Left lung (tissue), 10 donors: ENCODE measurements around the gene MMP2. TPM values are rescaled to one million over a fixed set of nuclear protein-coding genes. Genes with fewer than 3 reads are reported as not detected.

Experiments
- ATAC-seq: fragments of 200-7000 bp; cut with Tn5 transposase; one replicate; pipeline ENCODE4 v1.9.1; 2020; ENCODE audit warnings: moderate library complexity
- DNase-seq, 4 donors: peaks; one replicate each; pipeline ENCODE4 v3.0.0-alpha.2; 2013 to 2020
- H3K27ac ChIP-seq, 2 donors: fragments of 200-600 bp; sonication (generic) in 1 of 2; one replicate each; pipeline versions ENCODE4 v1.5.0 to v1.8.0; 2020 to 2021
- H3K27me3 ChIP-seq, 2 donors: fragments of 200-600 bp; sonication (generic) in 1 of 2; one replicate each; pipeline versions ENCODE4 v1.5.0 to v1.8.0; 2020 to 2021
- H3K36me3 ChIP-seq, 2 donors: fragments of 200-600 bp; sonication (generic) in 1 of 2; one replicate each; pipeline versions ENCODE4 v1.5.0 to v1.8.0; 2020 to 2021
- H3K4me1 ChIP-seq, 2 donors: fragments of 200-600 bp; one replicate each; pipeline ENCODE4 v1.8.0; 2021
- H3K4me3 ChIP-seq, 2 donors: fragments of 200-600 bp; sonication (generic) in 1 of 2; one replicate each; pipeline versions ENCODE4 v1.5.0 to v1.8.0; 2020 to 2021; ENCODE audit warnings: mild to moderate bottlenecking in 1 of 2
- H3K9me3 ChIP-seq, 2 donors: fragments of 200-600 bp; sonication (generic) in 1 of 2; one replicate each; pipeline versions ENCODE4 v1.5.0 to v1.8.0; 2020 to 2021
- intact Hi-C, 2 donors: fragments of 100-400 bp; cut with DNase I; formaldehyde crosslinking; loops; one replicate each; pipeline versions ENCODE4 v1.11.2 to v1.14.2; 2022
- polyA plus RNA-seq, 6 donors: library from polyadenylated mRNA; unstranded; fragments of 120-200 nt; gene quantifications; one replicate each; pipeline ENCODE4 v1.2.1, GENCODE V29; 2013; ENCODE audit not compliant: insufficient read length in 6 of 6
- total RNA-seq, 2 donors: library from RNA; stranded (reverse); fragmentation: NEBNext Ultra II Directional; extraction: Animal tissue kit (Norgen Biotek cat#: 25700); gene quantifications; one replicate each; pipeline ENCODE4 v1.2.1, GENCODE V29; 2021
- TF ChIP-seq, protein P1 (sequence below), 2 donors: fragments of 200-600 bp; sonication (generic) in 1 of 2; IDR thresholded peaks; one replicate each; pipeline versions ENCODE4 v1.5.0 to v1.8.0; 2021; ENCODE audit warnings: antibody characterized with exemption in 2 of 2
- donor health status: DM: no; HTN: yes; CAD: no.
- donor health status: DM: no; HTN: no; CAD: no.

MMP2 gene
- total and polyA plus RNA-seq, 8 donors = 300 to 677 (median 603) TPM

DNA sequence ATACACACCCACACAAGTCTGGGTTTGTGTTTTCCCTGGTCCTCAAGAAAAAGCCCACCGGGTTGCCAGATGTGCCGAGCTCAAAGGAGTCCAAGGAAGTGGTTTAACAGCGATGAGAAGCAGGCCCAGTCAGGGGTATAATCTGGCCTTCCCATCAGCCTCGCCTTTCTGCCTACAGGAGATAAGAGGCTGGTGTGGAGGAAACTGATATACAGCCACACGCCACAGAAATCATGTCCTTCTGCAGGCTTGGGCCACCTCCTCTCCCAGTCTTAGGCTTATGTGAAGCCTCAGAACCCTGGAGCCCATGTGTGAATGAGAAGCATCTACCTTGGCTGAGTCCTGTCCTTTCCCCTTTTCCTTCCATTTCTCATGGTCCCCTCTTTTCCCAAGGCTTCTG, 43.6 kb upstream of the MMP2 start:
- Histone ChIP-seq H3K36me3 (no peaks in the 10 kb centered on the region), H3K27ac (no peak overlapping the region), H3K4me3 (no peak overlapping the region), H3K4me1 (peaks cover 0 to 32% of the 10 kb centered on the region in 2 donors), H3K9me3 (no peaks in the 10 kb centered on the region), H3K27me3 (no peaks in the 10 kb centered on the region)
- TF ChIP-seq, protein P1, sequence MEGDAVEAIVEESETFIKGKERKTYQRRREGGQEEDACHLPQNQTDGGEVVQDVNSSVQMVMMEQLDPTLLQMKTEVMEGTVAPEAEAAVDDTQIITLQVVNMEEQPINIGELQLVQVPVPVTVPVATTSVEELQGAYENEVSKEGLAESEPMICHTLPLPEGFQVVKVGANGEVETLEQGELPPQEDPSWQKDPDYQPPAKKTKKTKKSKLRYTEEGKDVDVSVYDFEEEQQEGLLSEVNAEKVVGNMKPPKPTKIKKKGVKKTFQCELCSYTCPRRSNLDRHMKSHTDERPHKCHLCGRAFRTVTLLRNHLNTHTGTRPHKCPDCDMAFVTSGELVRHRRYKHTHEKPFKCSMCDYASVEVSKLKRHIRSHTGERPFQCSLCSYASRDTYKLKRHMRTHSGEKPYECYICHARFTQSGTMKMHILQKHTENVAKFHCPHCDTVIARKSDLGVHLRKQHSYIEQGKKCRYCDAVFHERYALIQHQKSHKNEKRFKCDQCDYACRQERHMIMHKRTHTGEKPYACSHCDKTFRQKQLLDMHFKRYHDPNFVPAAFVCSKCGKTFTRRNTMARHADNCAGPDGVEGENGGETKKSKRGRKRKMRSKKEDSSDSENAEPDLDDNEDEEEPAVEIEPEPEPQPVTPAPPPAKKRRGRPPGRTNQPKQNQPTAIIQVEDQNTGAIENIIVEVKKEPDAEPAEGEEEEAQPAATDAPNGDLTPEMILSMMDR (IDR thresholded peaks at IDR 0.05) = no peak
- DNase-seq (no peak), ATAC-seq (no peak)
- intact Hi-C loops = no loop called here

DNA sequence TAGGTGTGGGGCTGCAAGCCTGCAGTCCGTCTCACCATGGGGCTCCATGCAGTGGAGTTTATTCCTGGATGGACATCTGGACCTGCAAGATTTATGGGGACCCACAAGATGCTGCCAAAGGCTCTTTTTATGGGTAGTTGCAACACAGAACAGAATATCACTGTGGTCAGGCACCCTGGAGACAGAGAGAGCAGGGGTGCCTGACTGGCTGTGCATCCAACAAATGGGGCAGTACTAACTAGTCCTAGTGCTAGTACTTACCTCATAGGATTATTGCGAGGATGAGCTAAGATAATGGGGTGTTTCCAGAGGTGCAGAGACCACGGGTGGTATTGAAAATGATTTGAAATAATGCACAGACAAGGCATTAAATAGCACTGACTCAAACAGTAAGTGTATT, 42.4 kb upstream of the MMP2 start:
- no peaks in the 10 kb centered on the region for H3K9me3 ChIP-seq
- H3K36me3 ChIP-seq = no peaks in the 10 kb centered on the region
- intact Hi-C loops = no loop called here
- no peaks in the 10 kb centered on the region for H3K27me3 ChIP-seq
- ATAC-seq = no peak
- DNase-seq = no peak
- peaks cover 0 to 32% of the 10 kb centered on the region in 2 donors for H3K4me1 ChIP-seq
- TF ChIP-seq, protein P1 (IDR thresholded peaks at IDR 0.05) = no peak
- no peak overlapping the region for H3K4me3 ChIP-seq
- H3K27ac ChIP-seq = no peak overlapping the region

DNA sequence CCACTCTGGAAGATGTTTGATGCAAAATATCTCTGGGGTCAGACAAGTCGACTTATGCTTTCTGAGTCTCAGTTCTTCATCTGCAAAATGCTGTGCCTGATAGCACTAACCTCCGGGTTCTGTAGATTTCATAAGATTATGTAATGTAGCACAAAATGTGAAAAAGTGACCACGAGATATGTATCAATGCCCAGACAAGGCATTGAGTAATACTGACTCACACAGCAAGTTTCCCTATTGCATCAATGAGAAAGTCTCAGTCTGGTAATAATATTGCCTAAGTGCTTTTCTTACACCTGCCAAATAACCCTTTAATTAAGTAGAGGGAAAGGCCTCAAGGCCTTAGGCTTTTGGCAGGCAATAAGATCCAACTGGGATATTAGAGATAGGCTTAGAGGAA, 41.4 kb upstream of the MMP2 start:
- no peak overlapping the region for H3K4me3 ChIP-seq
- TF ChIP-seq, protein P1 (IDR thresholded peaks at IDR 0.05) = no peak
- no peaks in the 10 kb centered on the region for H3K9me3 ChIP-seq
- H3K27me3 ChIP-seq = no peaks in the 10 kb centered on the region
- peak overlapping the region in 1 of 2 donors; percentile 58 for H3K27ac ChIP-seq
- intact Hi-C loops = no loop called here
- DNase-seq = no peak
- H3K4me1 ChIP-seq = peaks cover 0 to 32% of the 10 kb centered on the region in 2 donors
- H3K36me3 ChIP-seq = no peaks in the 10 kb centered on the region
- ATAC-seq = peak; percentile 72

DNA sequence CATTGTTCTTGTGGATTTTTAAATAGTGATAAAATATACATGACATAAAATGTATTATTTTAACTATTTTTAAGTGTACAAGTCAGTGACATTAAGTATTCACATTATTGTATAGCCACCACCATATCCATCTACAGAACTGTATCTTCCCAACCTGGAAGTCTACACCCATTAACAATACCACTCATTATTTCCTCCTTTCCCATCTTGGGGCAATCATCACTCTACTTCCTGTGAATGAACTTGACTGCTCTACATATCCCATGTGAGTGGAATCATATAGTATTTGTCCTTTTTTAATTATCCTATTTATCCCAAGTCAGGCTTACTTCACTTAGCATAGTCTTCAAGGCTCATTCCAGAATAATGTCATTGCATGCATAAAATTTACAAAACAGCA, 40.7 kb upstream of the MMP2 start:
- ATAC-seq = no peak
- H3K27me3 ChIP-seq = no peaks in the 10 kb centered on the region
- TF ChIP-seq, protein P1 (IDR thresholded peaks at IDR 0.05) = no peak
- H3K4me1 ChIP-seq = peaks cover 0 to 32% of the 10 kb centered on the region in 2 donors
- H3K9me3 ChIP-seq = no peaks in the 10 kb centered on the region
- no peak for DNase-seq
- no peak overlapping the region for H3K4me3 ChIP-seq
- no peaks in the 10 kb centered on the region for H3K36me3 ChIP-seq
- intact Hi-C loops = no loop called here
- H3K27ac ChIP-seq = peak overlapping the region in 1 of 2 donors; percentile 58

DNA sequence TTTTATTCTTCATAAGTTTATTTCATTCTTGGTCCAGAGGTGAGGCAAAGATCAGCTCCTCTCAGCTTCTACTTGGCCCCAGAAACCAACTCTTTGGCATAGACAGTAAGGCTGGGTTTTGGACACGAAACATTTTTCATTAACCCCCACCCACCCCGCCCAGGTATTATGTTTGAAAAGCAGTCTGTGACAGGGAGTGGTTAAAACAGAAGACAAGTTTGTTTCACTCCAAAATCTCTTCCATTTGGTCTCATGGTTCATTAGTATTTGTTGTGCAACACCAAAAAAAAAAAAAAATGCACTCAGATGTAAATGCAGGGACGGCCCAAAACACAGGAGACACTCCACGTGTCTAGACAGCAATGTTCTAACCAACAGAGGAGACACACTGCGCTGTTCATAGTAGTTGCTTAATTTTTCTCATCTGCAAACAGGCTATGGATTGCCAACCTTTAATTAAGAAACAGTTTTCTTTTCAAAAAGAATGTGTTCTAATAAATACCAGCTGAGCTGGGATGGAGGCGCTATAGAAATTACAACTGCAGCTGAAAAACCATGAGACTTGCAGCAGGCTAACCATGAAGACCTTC, 39.8 kb upstream of the MMP2 start:
- Histone ChIP-seq H3K27me3 (no peaks in the 10 kb centered on the region), H3K27ac (no peak overlapping the region), H3K4me3 (no peak overlapping the region), H3K36me3 (no peaks in the 10 kb centered on the region), H3K4me1 (peaks cover 0 to 35% of the 10 kb centered on the region in 2 donors), H3K9me3 (no peaks in the 10 kb centered on the region)
- ATAC-seq = peak; percentile 28
- intact Hi-C loops = no loop called here
- no peak for DNase-seq
- TF ChIP-seq, protein P1 (IDR thresholded peaks at IDR 0.05) = no peak
